Muscle of leg (tissue), 16 donors: ENCODE data around the gene TUSC7. TPM values are rescaled to one million over a fixed set of nuclear protein-coding genes. Genes with fewer than 3 reads are reported as not detected.

Source experiments
- DNase-seq: peaks from one replicate; pipeline ENCODE4 v3.0.0; 2013
- H3K27ac ChIP-seq: one replicate; pipeline ENCODE4 v1.5.1; 2013; ENCODE audit warnings: mild to moderate bottlenecking, low read length, control low read depth
- H3K27me3 ChIP-seq: one replicate; pipeline ENCODE4 v1.6.1; 2013; ENCODE audit warnings: low read length; ENCODE audit not compliant: control insufficient read depth, insufficient read depth
- H3K36me3 ChIP-seq: one replicate; pipeline ENCODE4 v1.6.1; 2013; ENCODE audit warnings: low read length; ENCODE audit not compliant: control insufficient read depth, insufficient read depth
- H3K4me1 ChIP-seq: one replicate; pipeline ENCODE4 v1.6.1; 2013; ENCODE audit warnings: low read length; ENCODE audit not compliant: control insufficient read depth, insufficient read depth
- H3K4me3 ChIP-seq: one replicate; pipeline ENCODE4 v1.5.1; 2013; ENCODE audit warnings: low read length, control low read depth
- H3K9me3 ChIP-seq: replicated peaks from 2 replicates; pipeline ENCODE4 v1.6.1; 2013; ENCODE audit warnings: low read depth, low read length; ENCODE audit not compliant: control insufficient read depth
- WGBS: methylation state at CpG from one replicate; pipeline ENCODE4 v1.1.5; 2013; ENCODE audit warnings: missing lambda C conversion rate; ENCODE audit not compliant: insufficient coverage; 5-methylcytosine and 5-hydroxymethylcytosine counted together
- long read RNA-seq, 11 donors: transcript quantifications; one replicate each; lab custom pipeline, GENCODE V29; 2026
- polyA plus RNA-seq, 8 donors: library from polyadenylated mRNA; unstranded; fragments of 120-200 nt; gene quantifications; one replicate each; pipeline versions ENCODE4 v1.2.1 to v1.2.3, GENCODE V29; 2013; ENCODE audit warnings: inconsistent platforms in 1 of 8, low replicate concordance in 1 of 8; ENCODE audit not compliant: insufficient read length in 8 of 8, insufficient read depth in 1 of 8
- total RNA-seq: library from RNA; stranded (reverse); fragments of 120-200 nt; gene quantifications from one replicate; pipeline ENCODE4 v1.2.4, GENCODE V29; 2013

TUSC7 gene
- total RNA-seq (not detected), polyA plus RNA-seq (not detected)
- long read RNA-seq, donor 1 = 0 reads
- long read RNA-seq, donor 2 = 0 reads
- long read RNA-seq, donor 3 = 0 reads
- long read RNA-seq, donor 4 = 0 reads
- long read RNA-seq, donor 5 = 0 reads
- long read RNA-seq, donor 6 = 0 reads
- long read RNA-seq, donor 7 = 0 reads
- long read RNA-seq, donor 8 = 0 reads
- long read RNA-seq, donor 9 = 0 reads
- long read RNA-seq, donor 10 = 0 reads
- long read RNA-seq, donor 11 = 0 reads

- no peaks in the 10 kb centered on the region for H3K4me1 ChIP-seq
- H3K36me3 ChIP-seq = no peaks in the 10 kb centered on the region
- DNase-seq = no peak
- H3K9me3 ChIP-seq = no peaks in the 10 kb centered on the region
- H3K4me3 ChIP-seq = no peak within 1 kb of the TSS
- no peaks in the 10 kb centered on the region for H3K27me3 ChIP-seq
- no peak within 1 kb of the TSS for H3K27ac ChIP-seq
- 83% methylated on average over 1 of the region's 4 CpGs for WGBS
Measured at GRCh38 chr3:116709479-116709878, at the start of gene TUSC7. Gene TUSC7, plus strand, starts transcription at chr3:116709779.

GRCh38 chr3:116661196-116661595, 48.4 kb upstream of the TUSC7 start:
- no peaks in the 10 kb centered on the region for H3K4me1 ChIP-seq
- no peaks in the 10 kb centered on the region for H3K9me3 ChIP-seq
- no peaks in the 10 kb centered on the region for H3K27me3 ChIP-seq
- no CpG with 5 or more reads among the region's 1 CpG for WGBS
- no peak overlapping the region for H3K27ac ChIP-seq
- no peaks in the 10 kb centered on the region for H3K36me3 ChIP-seq
- DNase-seq = no peak
- H3K4me3 ChIP-seq = no peak overlapping the region

GRCh38 chr3:116663161-116664110, 46.1 kb upstream of the TUSC7 start:
- 21% methylated on average over 6 of the region's 8 CpGs for WGBS
- Histone ChIP-seq H3K27me3 (no peaks in the 10 kb centered on the region), H3K36me3 (no peaks in the 10 kb centered on the region), H3K4me3 (no peak overlapping the region), H3K27ac (no peak overlapping the region), H3K4me1 (no peaks in the 10 kb centered on the region), H3K9me3 (no peaks in the 10 kb centered on the region)
- no peak for DNase-seq

- no peak overlapping the region for H3K27ac ChIP-seq
- H3K27me3 ChIP-seq = no peaks in the 10 kb centered on the region
- H3K9me3 ChIP-seq = no peaks in the 10 kb centered on the region
- no peaks in the 10 kb centered on the region for H3K36me3 ChIP-seq
- H3K4me3 ChIP-seq = no peak overlapping the region
- DNase-seq = no peak
- no peaks in the 10 kb centered on the region for H3K4me1 ChIP-seq
Measured at GRCh38 chr3:116667324-116667723, 42.3 kb upstream of the TUSC7 start.

GRCh38 chr3:116667791-116668190, 41.8 kb upstream of the TUSC7 start:
- no CpG with 5 or more reads among the region's 1 CpG for WGBS
- no peak overlapping the region for H3K27ac ChIP-seq
- H3K4me1 ChIP-seq = no peaks in the 10 kb centered on the region
- H3K4me3 ChIP-seq = no peak overlapping the region
- no peaks in the 10 kb centered on the region for H3K27me3 ChIP-seq
- DNase-seq = peak; percentile 22
- no peaks in the 10 kb centered on the region for H3K9me3 ChIP-seq
- H3K36me3 ChIP-seq = no peaks in the 10 kb centered on the region

- no peak overlapping the region for H3K4me3 ChIP-seq
- 45% methylated on average over 2 of the region's 3 CpGs for WGBS
- no peaks in the 10 kb centered on the region for H3K36me3 ChIP-seq
- no peak overlapping the region for H3K27ac ChIP-seq
- no peak for DNase-seq
- no peaks in the 10 kb centered on the region for H3K4me1 ChIP-seq
- H3K9me3 ChIP-seq = no peaks in the 10 kb centered on the region
- H3K27me3 ChIP-seq = no peaks in the 10 kb centered on the region
Measured at GRCh38 chr3:116669576-116669975, 40.0 kb upstream of the TUSC7 start.

GRCh38 chr3:116671151-116671550, 38.4 kb upstream of the TUSC7 start:
- DNase-seq = no peak
- Histone ChIP-seq H3K36me3 (no peaks in the 10 kb centered on the region), H3K4me1 (no peaks in the 10 kb centered on the region), H3K9me3 (no peaks in the 10 kb centered on the region), H3K27me3 (no peaks in the 10 kb centered on the region), H3K4me3 (no peak overlapping the region), H3K27ac (no peak overlapping the region)
- no CpG with 5 or more reads among the region's 1 CpG for WGBS

GRCh38 chr3:116678853-116679252, 30.7 kb upstream of the TUSC7 start:
- no peak overlapping the region for H3K4me3 ChIP-seq
- 85% methylated on average over 10 of the region's 13 CpGs for WGBS

GRCh38 chr3:116691041-116691440, 18.5 kb upstream of the TUSC7 start:
- no CpG with 5 or more reads among the region's 2 CpGs for WGBS
- DNase-seq = no peak
- H3K4me3 ChIP-seq = no peak overlapping the region
- H3K4me1 ChIP-seq = no peaks in the 10 kb centered on the region
- no peak overlapping the region for H3K27ac ChIP-seq
- no peaks in the 10 kb centered on the region for H3K36me3 ChIP-seq
- no peaks in the 10 kb centered on the region for H3K9me3 ChIP-seq
- no peaks in the 10 kb centered on the region for H3K27me3 ChIP-seq

More at GRCh38 chr3:116678853-116679252, 30.7 kb upstream of the TUSC7 start:
- Histone ChIP-seq H3K27ac (no peak overlapping the region), H3K4me1 (no peaks in the 10 kb centered on the region), H3K36me3 (no peaks in the 10 kb centered on the region), H3K9me3 (no peaks in the 10 kb centered on the region), H3K27me3 (no peaks in the 10 kb centered on the region)
- no peak for DNase-seq

- no peaks in the 10 kb centered on the region for H3K4me1 ChIP-seq
- DNase-seq = no peak
- no peak overlapping the region for H3K4me3 ChIP-seq
- H3K9me3 ChIP-seq = no peaks in the 10 kb centered on the region
- H3K36me3 ChIP-seq = no peaks in the 10 kb centered on the region
- no peak overlapping the region for H3K27ac ChIP-seq
- no peaks in the 10 kb centered on the region for H3K27me3 ChIP-seq
Measured at GRCh38 chr3:116701070-116701469, 8.5 kb upstream of the TUSC7 start.
